Iris pigment epithelial cell (primary cell): ENCODE results near the gene NFIA.

Experiments used
- DNase-seq: peaks from one replicate; pipeline ENCODE4 v3.0.0-alpha.2; 2011; ENCODE audit warnings: low read depth

The NFIA gene

DNA sequence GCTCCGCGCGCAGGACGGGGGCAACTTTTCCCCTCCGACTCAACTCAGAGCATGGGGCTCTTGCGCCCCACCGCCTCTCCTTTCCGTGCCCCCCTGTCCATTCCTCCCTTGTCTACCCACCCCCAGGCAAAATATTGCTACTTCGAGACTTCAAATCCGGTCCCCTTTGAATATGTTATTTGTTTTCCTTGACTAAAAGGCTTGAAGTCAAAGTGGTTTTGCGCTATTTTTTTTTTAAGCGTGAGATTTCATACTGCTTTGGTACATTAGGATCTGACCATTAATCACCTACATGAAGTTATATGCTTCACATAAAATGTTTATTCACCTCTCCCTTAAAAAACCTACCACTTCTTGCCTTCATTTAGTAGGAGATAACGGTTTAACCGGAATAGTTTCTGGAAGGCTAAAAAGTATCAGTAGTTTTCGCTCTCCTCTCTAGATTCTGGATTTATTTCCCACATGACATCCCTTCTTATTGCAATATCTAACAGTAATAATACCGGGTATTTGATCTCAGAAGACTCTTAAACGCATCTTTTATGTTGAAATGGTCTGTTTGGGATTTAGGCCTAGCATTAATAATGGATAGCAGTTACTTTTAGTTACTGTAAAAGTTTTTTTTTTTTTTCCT, 1.6 kb downstream of the NFIA start:
- DNase-seq: peak; percentile 36

GRCh38 chr1:61084491-61085031, 2.2 kb downstream of the NFIA start:
- peak; percentile 29 for DNase-seq

GRCh38 chr1:61085206-61085982, 3.0 kb downstream of the NFIA start:
- no peak for DNase-seq

GRCh38 chr1:61085983-61086644, 3.8 kb downstream of the NFIA start:
- no peak for DNase-seq

- DNase-seq: no peak
These were observed 5.2 kb downstream of the NFIA start for GRCh38 chr1:61087571-61087970.

DNA sequence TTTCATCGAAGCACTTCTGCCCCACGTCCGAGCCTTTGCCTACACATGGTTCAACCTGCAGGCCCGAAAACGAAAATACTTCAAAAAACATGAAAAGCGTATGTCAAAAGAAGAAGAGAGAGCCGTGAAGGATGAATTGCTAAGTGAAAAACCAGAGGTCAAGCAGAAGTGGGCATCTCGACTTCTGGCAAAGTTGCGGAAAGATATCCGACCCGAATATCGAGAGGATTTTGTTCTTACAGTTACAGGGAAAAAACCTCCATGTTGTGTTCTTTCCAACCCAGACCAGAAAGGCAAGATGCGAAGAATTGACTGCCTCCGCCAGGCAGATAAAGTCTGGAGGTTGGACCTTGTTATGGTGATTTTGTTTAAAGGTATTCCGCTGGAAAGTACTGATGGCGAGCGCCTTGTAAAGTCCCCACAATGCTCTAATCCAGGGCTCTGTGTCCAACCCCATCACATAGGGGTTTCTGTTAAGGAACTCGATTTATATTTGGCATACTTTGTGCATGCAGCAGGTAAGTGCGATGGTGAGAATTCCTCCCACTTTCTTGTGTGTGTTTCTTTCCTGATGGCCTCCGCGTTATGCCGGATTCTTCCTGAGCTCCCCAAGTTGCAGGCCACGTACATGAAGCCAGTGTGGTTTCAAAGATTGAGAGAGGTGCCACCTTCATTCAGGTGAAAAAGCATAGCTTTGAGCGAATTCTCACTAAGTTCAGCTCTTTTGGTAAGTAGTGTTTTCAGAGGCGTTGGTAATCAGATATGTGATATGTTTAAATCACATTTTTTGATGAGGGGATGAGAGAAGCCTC, 6.0 kb downstream of the NFIA start:
- no peak for DNase-seq

- no peak for DNase-seq
These were observed 7.0 kb downstream of the NFIA start for GRCh38 chr1:61089338-61089737.

- no peak for DNase-seq
These were observed 7.4 kb downstream of the NFIA start for GRCh38 chr1:61089741-61090140.

DNA sequence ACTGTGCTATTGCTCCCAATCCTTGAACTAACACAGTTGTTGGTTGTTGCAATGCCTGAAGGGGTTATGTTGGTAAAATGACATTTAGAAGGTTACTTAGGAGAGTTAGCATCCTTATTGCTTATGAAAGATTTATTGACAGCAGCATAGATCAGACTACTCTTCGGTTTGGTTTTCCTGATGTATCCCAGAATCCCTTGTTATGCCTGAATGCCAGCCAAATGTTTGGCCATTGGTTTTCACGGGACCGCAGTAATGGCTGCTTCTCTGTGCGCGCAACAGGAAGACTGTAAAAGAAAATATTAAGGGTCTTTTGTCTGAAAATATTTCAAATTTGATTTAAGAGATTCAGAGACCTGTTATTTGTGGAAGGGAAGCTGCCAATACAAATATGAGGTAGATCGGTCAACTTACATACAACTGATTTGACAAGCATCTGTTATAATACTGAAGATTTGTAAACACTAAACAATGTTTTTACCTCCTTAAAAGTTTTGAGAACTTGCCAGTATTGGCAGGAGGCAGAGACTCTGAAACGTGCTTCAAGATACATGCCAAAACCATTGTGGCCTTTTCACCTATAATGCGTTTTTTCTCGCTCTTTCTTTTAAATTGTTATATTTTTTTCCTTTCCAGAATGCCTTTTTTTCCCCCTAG, 8.3 kb downstream of the NFIA start:
- no peak for DNase-seq

DNA sequence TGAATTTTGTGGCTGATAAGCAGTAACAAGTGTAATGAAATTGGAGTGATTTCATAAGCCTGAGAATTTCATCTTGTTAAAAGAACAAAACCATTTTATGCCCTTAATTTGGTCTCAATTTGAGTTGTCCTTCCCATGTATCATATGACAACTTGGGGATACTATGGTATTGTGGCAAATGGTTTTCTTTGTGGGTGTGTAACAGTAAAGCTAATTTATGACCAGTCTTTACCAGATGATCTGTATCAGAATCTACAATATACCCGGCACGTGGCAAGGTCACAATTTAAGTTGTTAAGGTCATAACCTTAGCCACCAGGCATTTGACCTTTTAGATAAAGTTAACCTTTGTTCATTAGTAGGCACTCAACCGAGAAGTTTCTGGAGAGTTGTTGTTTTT, 9.1 kb downstream of the NFIA start:
- DNase-seq: no peak

DNA sequence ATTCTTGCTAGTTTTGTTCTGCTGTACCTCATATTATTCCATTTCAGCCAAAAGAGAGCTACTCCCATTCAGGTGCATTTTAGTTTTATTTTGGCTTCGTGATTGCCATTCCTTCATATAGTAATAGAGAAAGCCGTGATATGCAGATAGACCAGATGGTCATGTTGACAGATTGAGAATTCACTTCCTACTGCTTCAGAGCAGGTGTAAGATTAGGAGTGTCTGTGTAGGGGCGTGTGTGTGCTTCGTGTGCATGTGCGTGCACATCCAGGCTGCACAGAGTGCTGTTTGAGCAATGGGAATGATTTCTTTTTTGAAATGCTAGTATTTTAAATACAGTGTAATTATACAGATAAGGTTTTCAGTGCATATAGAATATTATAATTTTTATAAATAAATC, 10.3 kb downstream of the NFIA start:
- no peak for DNase-seq

DNA sequence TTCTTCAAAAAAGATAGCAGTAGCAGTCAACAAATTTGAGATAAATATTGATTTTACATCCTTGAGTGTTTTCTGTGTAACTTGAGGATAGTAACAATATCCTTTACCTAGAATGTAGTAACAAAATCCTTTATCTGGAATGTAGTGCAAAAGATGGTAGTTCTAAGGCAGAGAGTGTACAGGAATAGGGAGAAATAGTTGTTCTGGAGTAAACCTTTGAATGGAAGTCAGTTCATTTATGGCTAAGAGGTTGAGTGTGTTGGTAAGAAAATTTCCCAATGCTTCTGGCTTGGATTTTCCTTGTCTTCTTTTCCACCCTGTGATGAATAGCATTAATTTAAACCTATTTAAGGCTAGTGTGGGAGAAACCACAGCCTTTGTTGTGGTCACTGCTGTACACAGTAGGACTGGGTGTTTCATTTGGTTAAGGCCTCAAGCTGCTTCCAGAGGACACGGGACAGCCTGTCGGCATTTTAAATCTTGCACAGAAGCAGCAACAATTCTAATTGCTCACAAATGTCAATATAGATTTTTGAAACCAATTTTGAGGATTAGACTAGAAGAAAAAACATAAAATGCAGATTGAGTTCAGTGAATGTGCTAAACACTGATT, 11.3 kb downstream of the NFIA start:
- DNase-seq: no peak

- DNase-seq: no peak
These were observed 12.5 kb downstream of the NFIA start for GRCh38 chr1:61094677-61095469.

GRCh38 chr1:61095470-61095812, 13.1 kb downstream of the NFIA start:
- no peak for DNase-seq

- DNase-seq: peak; percentile 87
These were observed 15.0 kb downstream of the NFIA start for GRCh38 chr1:61097317-61097716.

- DNase-seq: no peak
These were observed 15.4 kb downstream of the NFIA start for GRCh38 chr1:61097722-61098121.

- DNase-seq: no peak
These were observed 16.0 kb downstream of the NFIA start for GRCh38 chr1:61098333-61098732.

GRCh38 chr1:61098906-61099437, 16.6 kb downstream of the NFIA start:
- DNase-seq: no peak

DNA sequence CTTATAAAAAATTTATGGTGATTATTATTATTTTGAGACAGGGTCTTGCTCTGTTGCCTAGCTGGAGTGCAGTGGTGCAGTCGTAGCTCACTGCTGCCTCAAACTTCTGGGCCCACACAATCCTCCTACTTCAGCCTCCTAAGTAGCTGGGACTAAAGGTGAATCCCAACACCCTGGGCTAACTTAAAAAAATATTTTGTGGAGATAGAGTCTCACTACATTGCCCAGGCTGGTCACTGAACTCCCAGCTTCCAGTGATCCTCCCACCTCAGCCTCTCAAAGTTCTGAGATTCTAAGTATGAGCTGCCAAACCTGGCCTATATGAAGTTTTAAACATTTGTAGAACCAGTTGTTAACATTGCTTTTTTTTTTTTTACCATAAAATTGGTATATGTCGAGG, 18.2 kb downstream of the NFIA start:
- no peak for DNase-seq

GRCh38 chr1:61101536-61101935, 19.2 kb downstream of the NFIA start:
- no peak for DNase-seq
